Panc1 (cell line): ENCODE data around the gene EVI2B.

Experiments
- CTCF ChIP-seq: fragments of 450-650 bp; IDR thresholded peaks from 2 replicates; pipeline ENCODE4 v1.5.1; 2017; ENCODE audit warnings: mild to moderate bottlenecking
- POLR2AphosphoS5 ChIP-seq: IDR thresholded peaks from 2 replicates; pipeline ENCODE4 v1.6.1; 2012; ENCODE audit warnings: mild to moderate bottlenecking, low read depth, low read length, moderate library complexity
- SIN3A ChIP-seq: IDR thresholded peaks from 2 replicates; pipeline ENCODE4 v1.6.1; 2012; ENCODE audit warnings: low read depth, mild to moderate bottlenecking, low read length, moderate library complexity, borderline replicate concordance; ENCODE audit not compliant: insufficient read depth
- TCF7L2 ChIP-seq: IDR thresholded peaks from 2 replicates; pipeline ENCODE4 v1.6.1; 2011; ENCODE audit warnings: mild to moderate bottlenecking, low read depth, low read length, inconsistent platforms

- TF ChIP-seq CTCF (no peak), SIN3A (no peak), TCF7L2 (no peak), POLR2AphosphoS5 (no peak)
These were observed 24.1 kb downstream of the EVI2B start for GRCh38 chr17:31289790-31290189.
